Stimulated activated CD4-positive, alpha-beta T cell treated with anti-CD3 and anti-CD28 coated beads, Interleukin-4, amount 100 ng/mL, for 1 hour (primary cell): Measurements from ENCODE around the gene GOLT1B.

ENCODE experiments used
- DNase-seq: peaks from one replicate; pipeline ENCODE4 v3.0.0-alpha.2; 2020

Gene GOLT1B

GRCh38 chr12:21526053-21526452 lies 24.5 kb downstream of the GOLT1B start, which contains the start of gene SPX:
Gene SPX (plus strand): TSS chr12:21526296. CDS start chr12:21526473, 177 bp downstream.
- DNase-seq: no peak

- DNase-seq: no peak
Measured at GRCh38 chr12:21526721-21527345, 25.2 kb downstream of the GOLT1B start.

- DNase-seq: peak; percentile 61
Measured at GRCh38 chr12:21527451-21528180, 26.0 kb downstream of the GOLT1B start.

GRCh38 chr12:21528953-21529352 lies 27.4 kb downstream of the GOLT1B start:
- no peak for DNase-seq

GRCh38 chr12:21529456-21529855 lies 27.9 kb downstream of the GOLT1B start:
- DNase-seq: no peak

- no peak for DNase-seq
Measured at GRCh38 chr12:21538061-21538653, 36.6 kb downstream of the GOLT1B start.

GRCh38 chr12:21539797-21540196 lies 38.2 kb downstream of the GOLT1B start:
- DNase-seq: no peak

- DNase-seq: no peak
Measured at GRCh38 chr12:21541773-21542172, 40.2 kb downstream of the GOLT1B start.

GRCh38 chr12:21542403-21542802 lies 40.8 kb downstream of the GOLT1B start:
- no peak for DNase-seq

GRCh38 chr12:21543151-21543550 lies 41.6 kb downstream of the GOLT1B start:
- DNase-seq: no peak

GRCh38 chr12:21545557-21545956 lies 44.0 kb downstream of the GOLT1B start:
- no peak for DNase-seq

GRCh38 chr12:21546716-21547115 lies 45.1 kb downstream of the GOLT1B start:
- no peak for DNase-seq

- no peak for DNase-seq
Measured at GRCh38 chr12:21547437-21547836, 45.8 kb downstream of the GOLT1B start.

- no peak for DNase-seq
Measured at GRCh38 chr12:21551841-21552465, 50.4 kb downstream of the GOLT1B start.

GRCh38 chr12:21552635-21553328 lies 51.2 kb downstream of the GOLT1B start:
- no peak for DNase-seq

- no peak for DNase-seq
Measured at GRCh38 chr12:21553329-21553675, 51.7 kb downstream of the GOLT1B start.

GRCh38 chr12:21558100-21558679 lies 56.6 kb downstream of the GOLT1B start:
- no peak for DNase-seq

- no peak for DNase-seq
Measured at GRCh38 chr12:21559855-21560569, 58.4 kb downstream of the GOLT1B start.

GRCh38 chr12:21561158-21561557 lies 59.6 kb downstream of the GOLT1B start:
- DNase-seq: no peak

- no peak for DNase-seq
Measured at GRCh38 chr12:21562859-21563258, 61.3 kb downstream of the GOLT1B start.

- DNase-seq: no peak
Measured at GRCh38 chr12:21566223-21566906, 64.8 kb downstream of the GOLT1B start.
